K562 (cell line): ENCODE results near the gene KLF1. TPM values are rescaled to one million over a fixed set of nuclear protein-coding genes. Genes with fewer than 3 reads are reported as not detected.
A peak's percentile ranks its signal among the peaks of the same experiment; 100 is the strongest.

Source experiments
- ATAC-seq: fragments of 200-7000 bp; cut with Tn5 transposase; 3 replicates; pipeline ENCODE4 v1.9.1; 2020; ENCODE audit warnings: moderate library complexity
- BruUV-seq: library from RNA; stranded (reverse); fragments of 400-500 nt; replicated peaks from 2 replicates; lab custom pipeline; 2021; lab: Mats Ljungman, UMichigan
- CTCF ChIA-PET: fragments of 300-600 bp; formaldehyde crosslinking; extraction: SDS; loops from one replicate; lab custom pipeline; 2021; ENCODE audit warnings: low intra/inter-chr PET ratio; lab: Yijun Ruan, JAX
- POLR2A ChIA-PET: fragments of 300-600, 350-650 bp; sonication (Branson Sonifier 250); formaldehyde crosslinking; extraction: SDS; loops from one replicate; lab custom pipeline; 2021; ENCODE audit warnings: antibody characterized with exemption, inconsistent platforms; lab: Yijun Ruan, JAX
- DNase-seq, 4 experiments: peaks; one replicate each; pipeline versions ENCODE4 v3.0.0 to v3.0.0-alpha.2; 2011 to 2018; ENCODE audit warnings: low spot score in 3 of 4, mixed read lengths in 3 of 4; ENCODE audit errors: extremely low read depth in 1 of 4
- FAIRE-seq: peaks from 2 replicates; lab custom pipeline; 2011; peaks lifted over from hg19 to GRCh38; lab: Jason Lieb, UNC
- H2AFZ ChIP-seq: 2 replicates; pipeline ENCODE4 v1.6.0; 2011; ENCODE audit warnings: low read depth, low read length, control low read depth, inconsistent platforms
- H3K27ac ChIP-seq: fragments of 200-600 bp; 3 replicates; pipeline ENCODE4 v1.8.0; 2011; ENCODE audit warnings: low read depth, mild to moderate bottlenecking, control low read depth, inconsistent platforms, low read length, moderate library complexity, mixed read lengths; ENCODE audit errors: extremely low read depth
- H3K27me3 ChIP-seq, 2 experiments: fragments of 300-600 bp in 1 of 2; 2 replicates in 1 of 2; 3 replicates in 1 of 2; pipeline versions ENCODE4 v1.6.0 to v1.8.0; 2011; ENCODE audit warnings: inconsistent platforms in 2 of 2, low read length in 2 of 2, mild to moderate bottlenecking in 1 of 2, mixed read lengths in 1 of 2, moderate library complexity in 1 of 2; ENCODE audit not compliant: control insufficient read depth in 2 of 2, insufficient read depth in 2 of 2
- H3K36me3 ChIP-seq: fragments of 300-600 bp; 3 replicates; pipeline ENCODE4 v1.8.0; 2011; ENCODE audit warnings: mild to moderate bottlenecking, low read length, inconsistent platforms; ENCODE audit not compliant: control insufficient read depth, insufficient read depth
- H3K4me1 ChIP-seq, 2 experiments: fragments of 200-600 bp in 1 of 2; replicated peaks in 1 of 2; 2 replicates in 1 of 2; 3 replicates in 1 of 2; pipeline versions ENCODE4 v1.5.1 to v1.8.0; 2011; ENCODE audit warnings: inconsistent platforms in 2 of 2, low read length in 2 of 2, mild to moderate bottlenecking in 1 of 2, mixed read lengths in 1 of 2, moderate library complexity in 1 of 2; ENCODE audit not compliant: control insufficient read depth in 2 of 2, insufficient read depth in 2 of 2
- H3K4me2 ChIP-seq: 2 replicates; pipeline ENCODE4 v1.6.1; 2011; ENCODE audit warnings: low read length, control low read depth, inconsistent platforms, mixed read lengths; ENCODE audit not compliant: insufficient read depth
- H3K4me3 ChIP-seq: fragments of 200-600 bp; sonication (generic), shearing (Covaris generic); 2 replicates; pipeline ENCODE4 v1.5.1; 2016; ENCODE audit warnings: control low read depth, inconsistent platforms
- H3K79me2 ChIP-seq: fragments of 200-600 bp; 3 replicates; pipeline ENCODE4 v1.8.0; 2011; ENCODE audit warnings: low read length, inconsistent platforms; ENCODE audit not compliant: control insufficient read depth, insufficient read depth
- H3K9ac ChIP-seq, 2 experiments: 2 replicates each; pipeline versions ENCODE4 v1.6.0 to v1.6.1; 2011; ENCODE audit warnings: low read depth in 2 of 2, low read length in 2 of 2, control low read depth in 1 of 2, inconsistent platforms in 1 of 2, mild to moderate bottlenecking in 1 of 2, mixed read lengths in 1 of 2; ENCODE audit not compliant: insufficient read depth in 1 of 2
- H3K9me1 ChIP-seq: one replicate; pipeline ENCODE4 v1.6.0; 2011; ENCODE audit warnings: inconsistent platforms, mild to moderate bottlenecking, low read length, moderate library complexity; ENCODE audit not compliant: control insufficient read depth, insufficient read depth
- H3K9me3 ChIP-seq: replicated peaks from 2 replicates; pipeline ENCODE4 v1.5.1; 2011; ENCODE audit warnings: low read depth, low read length, inconsistent platforms; ENCODE audit not compliant: control insufficient read depth, insufficient read depth
- H4K20me1 ChIP-seq: replicated peaks from 2 replicates; pipeline ENCODE4 v1.6.1; 2011; ENCODE audit warnings: low read length, inconsistent platforms, mixed read lengths; ENCODE audit not compliant: control insufficient read depth, insufficient read depth
- ATF3 ChIP-seq, 2 experiments: fragments of 450-650 bp in 1 of 2; sonication (generic) in 1 of 2; formaldehyde crosslinking in 1 of 2; IDR thresholded peaks in 1 of 2; conservative IDR thresholded peaks in 1 of 2; 2 replicates each; pipeline versions ENCODE4 v1.6.1 to v1.8.1; 2016 to 2023; ENCODE audit warnings: mild to moderate bottlenecking in 2 of 2, moderate library complexity in 2 of 2, inconsistent platforms in 1 of 2, missing genetic modification reagents in 1 of 2
- ATF7 ChIP-seq: fragments of 450-650 bp; IDR thresholded peaks from 2 replicates; pipeline ENCODE4 v1.7.1; 2014; ENCODE audit warnings: mild to moderate bottlenecking, moderate library complexity
- EP400 ChIP-seq: fragments of 450-650 bp; IDR thresholded peaks from 2 replicates; pipeline ENCODE4 v1.6.1; 2017; ENCODE audit warnings: antibody characterized with exemption, mild to moderate bottlenecking, moderate library complexity
- GATAD2A ChIP-seq: fragments of 450-650 bp; IDR thresholded peaks from 2 replicates; pipeline ENCODE4 v1.6.1; 2017
- HDAC1 ChIP-seq, 2 experiments: fragments of 450-650 bp; IDR thresholded peaks; 2 replicates each; pipeline ENCODE4 v1.6.1; 2016 to 2017; ENCODE audit warnings: inconsistent platforms in 1 of 2, mild to moderate bottlenecking in 1 of 2, moderate library complexity in 1 of 2
- MAX ChIP-seq: sonication (generic); formaldehyde crosslinking; IDR thresholded peaks from 2 replicates; pipeline ENCODE4 v1.9.0; 2022; ENCODE audit warnings: mild to moderate bottlenecking, missing genetic modification reagents
- MNT ChIP-seq, 2 experiments: fragments of 450-650 bp; conservative IDR thresholded peaks; 2 replicates each; pipeline ENCODE4 v1.6.1; 2017; ENCODE audit warnings: mild to moderate bottlenecking in 2 of 2, moderate library complexity in 2 of 2
- MYC ChIP-seq, 2 experiments: fragments of 250-450 bp in 1 of 2; sonication (Bioruptor Pico) in 1 of 2; IDR thresholded peaks; 2 replicates each; pipeline versions ENCODE4 v1.5.1 to v1.6.1; 2012 to 2021; ENCODE audit warnings: low read depth in 2 of 2, borderline replicate concordance in 1 of 2, improper control_type of control experiment in 1 of 2, low read length in 1 of 2, mild to moderate bottlenecking in 1 of 2, moderate library complexity in 1 of 2
- PCBP1 ChIP-seq: fragments of 200-400 bp; formaldehyde crosslinking; IDR thresholded peaks from 2 replicates; pipeline ENCODE4 v1.6.1; 2018; ENCODE audit warnings: mild to moderate bottlenecking, low read depth, low read length; ENCODE audit not compliant: poor library complexity, severe bottlenecking
- RBM14 ChIP-seq: fragments of 200-400 bp; formaldehyde crosslinking; IDR thresholded peaks from 2 replicates; pipeline ENCODE4 v1.6.1; 2018; ENCODE audit warnings: low read depth, mild to moderate bottlenecking, low read length, moderate library complexity, borderline replicate concordance; ENCODE audit not compliant: insufficient read depth
- TBL1XR1 ChIP-seq, 2 experiments: IDR thresholded peaks; 2 replicates each; pipeline ENCODE4 v1.6.1; 2012; ENCODE audit warnings: improper control_type of control experiment in 2 of 2, low read length in 2 of 2, mild to moderate bottlenecking in 1 of 2
- TEAD1 ChIP-seq, 2 experiments: fragments of 450-650 bp in 1 of 2; sonication (generic) in 1 of 2; formaldehyde crosslinking; IDR thresholded peaks; 2 replicates each; pipeline versions ENCODE4 v1.4.0 to v1.8.0; 2020 to 2022; ENCODE audit warnings: mild to moderate bottlenecking in 2 of 2, missing genetic modification reagents in 1 of 2
- USF1 ChIP-seq: sonication (generic); formaldehyde crosslinking; IDR thresholded peaks from 2 replicates; pipeline ENCODE4 v1.9.0; 2022; ENCODE audit warnings: mild to moderate bottlenecking, missing genetic modification reagents
- ZNF431 ChIP-seq: sonication (generic); formaldehyde crosslinking; IDR thresholded peaks from 2 replicates; pipeline ENCODE4 v1.8.0; 2022; ENCODE audit warnings: mild to moderate bottlenecking, missing genetic modification reagents
- ZNF77 ChIP-seq: fragments of 250-450 bp; sonication (Bioruptor Pico); IDR thresholded peaks from 2 replicates; pipeline ENCODE4 v1.5.0; 2020
- WGBS: fragments of 100-300 bp; shearing (Covaris generic); methylation state at CpG from one replicate; pipeline ENCODE4 v1.1.6; 2016; ENCODE audit warnings: low coverage, mixed read lengths; ENCODE audit not compliant: insufficient coverage; ENCODE audit errors: missing lambda C conversion rate; 5-methylcytosine and 5-hydroxymethylcytosine counted together
- in situ Hi-C: fragments of 300-500 bp; cut with MboI; formaldehyde crosslinking; loops from 4 replicates; pipeline ENCODE4 v1.15.0; 2018; ENCODE audit warnings: inconsistent platforms, mixed read lengths
- intact Hi-C: fragments of 100-400 bp; cut with micrococcal nuclease; formaldehyde crosslinking; loops from 2 replicates; pipeline ENCODE4 v1.14.2; 2022
- polyA plus RNA-seq, 8 experiments: library from polyadenylated mRNA; depleted of rRNA in 4 of 8; stranded (reverse) in 5 of 8; unstranded in 3 of 8; fragments of >200 nt; fragmentation: Nextera tagmentation in 2 of 8; fragmentation: Illumina TruSeq in 1 of 8; extraction: Ambion mirVana in 2 of 8; extraction: Trizol in 1 of 8; gene quantifications; 2 replicates each; pipeline versions ENCODE4 v1.2.1 to v1.2.3, GENCODE V29; 2011 to 2014; ENCODE audit warnings: inconsistent platforms in 1 of 8, missing spikeins in 1 of 8
- total RNA-seq, 7 experiments: library from RNA; depleted of rRNA in 6 of 7; stranded (reverse); fragments of >200 nt in 6 of 7; fragmentation: Illumina TruSeq in 2 of 7; extraction: Trizol in 2 of 7; gene quantifications; 2 replicates each; pipeline versions ENCODE4 v1.2.1 to v1.2.3, GENCODE V29; 2011 to 2021; ENCODE audit warnings: low replicate concordance in 1 of 7

Gene KLF1
- total and polyA plus RNA-seq, 9 of the 15 experiments (the other 6 are each of a cell fraction or from before 2014, with no cell fraction given), result 8.4 to 163 (median 47.3) TPM

GRCh38 chr19:12838886-12839756 lies 47.9 kb downstream of the KLF1 start:
- Histone ChIP-seq H3K27ac (peak overlapping the region; percentile 62; the same call in 1 of the 3 replicates), H3K4me3 (peak overlapping the region; percentile 74), H3K9me1 (no peaks in the 10 kb centered on the region), H3K9ac (peak overlapping the region; percentile 54 to 90), H3K4me1 (peaks cover 44 to 65% of the 10 kb centered on the region in 2 experiments), H3K36me3 (peaks cover 16% of the 10 kb centered on the region; the same call in 2 of the 3 replicates), H3K79me2 (peaks cover 20% of the 10 kb centered on the region), H4K20me1 (peaks cover 12% of the 10 kb centered on the region; the same call in 1 of the 2 replicates), H2AFZ (peak overlapping the region; percentile 87), H3K9me3 (no peaks in the 10 kb centered on the region), H3K27me3 (no peaks in the 10 kb centered on the region; a peak in 1 of 5 replicates), H3K4me2 (peak overlapping the region; percentile 80)
- FAIRE-seq (peak; percentile 71), DNase-seq (no peak), ATAC-seq (no peak)
- ChIA-PET POLR2A (interaction anchor here (0.5 kb wide), 1 partner anchor 11 kb away, joined by 3 read pairs; no protein-coding TSS in a partner anchor), CTCF (interaction anchor here (0.6 to 0.7 kb wide), 2 partner anchors 64 to 101 kb away, joined by 3 read pairs; no protein-coding TSS in a partner anchor)
- 28% methylated on average over 17 of the region's 21 CpGs for WGBS
- in situ Hi-C loops (no loop called here), intact Hi-C loops (loop anchor here (5.0 kb wide), 1 partner anchor 48 kb away; the partner anchor contains the start of gene KLF1)
- BruUV-seq, result TSS peak; percentile 40
- TF ChIP-seq ZNF431 (CRISPR knock-in tag) (no peak), TBL1XR1 (IDR thresholded peaks at IDR 0.05; ENCODE audit: low read length in 2 of 2) (no peak), PCBP1 (peak; percentile 31), ZNF77 (no peak), ATF7 (0 out of 2 replicates have a peak, but pooled peaks have one; percentile 9), EP400 (peak; percentile 39; the same call in 1 of the 2 replicates), MYC (IDR thresholded peaks at IDR 0.05; ENCODE audit: low read depth, low read length) (peak; percentile 48; the same call in 1 of the 2 replicates), MYC (CRISPR knock-in tag; IDR thresholded peaks at IDR 0.05; ENCODE audit: borderline replicate concordance, low read depth) (no peak), MNT (conservative IDR thresholded peaks at IDR 0.05) (peak; percentile 37 to 40; a peak in 1 of 4 replicates), ATF3 (IDR thresholded peaks at IDR 0.05) (peak; percentile 20; the same call in 1 of the 2 replicates), ATF3 (CRISPR knock-in tag; conservative IDR thresholded peaks at IDR 0.05) (no peak), GATAD2A (no peak), HDAC1 (IDR thresholded peaks at IDR 0.05) (0 out of 4 replicates have a peak, but pooled peaks of 1 of the 2 experiments have one; percentile 19), RBM14 (no peak), TEAD1 (CRISPR knock-in tag; IDR thresholded peaks at IDR 0.05) (peak in 1 of 2 experiments; percentile 69; a peak in 1 of 4 replicates), MAX (peak; percentile 57), USF1 (CRISPR knock-in tag) (peak; percentile 55; the same call in 1 of the 2 replicates)
